AG04449 (cell line): Measurements from ENCODE around the gene SMG6.

Source experiments
- CTCF ChIA-PET: fragments of 350-600 bp; formaldehyde crosslinking; extraction: SDS; loops from one replicate; lab custom pipeline; 2021; ENCODE audit warnings: antibody characterized with exemption; lab: Yijun Ruan, JAX
- POLR2A ChIA-PET: fragments of 400-600, 350-600 bp; formaldehyde crosslinking; extraction: SDS; loops from one replicate; lab custom pipeline; 2020; ENCODE audit warnings: antibody characterized with exemption, inconsistent platforms; lab: Yijun Ruan, JAX
- DNase-seq: peaks from one replicate; pipeline ENCODE4 v3.0.0-alpha.2; 2010; ENCODE audit warnings: low read depth, low spot score
- H3K4me3 ChIP-seq: 2 replicates; pipeline ENCODE4 v1.5.1; 2011; ENCODE audit warnings: low read depth, mild to moderate bottlenecking, control low read depth, low read length
- TF ChIP-seq, protein P1 (sequence below): IDR thresholded peaks from one replicate; pipeline ENCODE4 v1.5.1; 2011; ENCODE audit warnings: mild to moderate bottlenecking, moderate library complexity, low read length, control low read depth, inconsistent platforms; ENCODE audit not compliant: insufficient read depth; ENCODE audit errors: missing control alignments

Gene SMG6

DNA sequence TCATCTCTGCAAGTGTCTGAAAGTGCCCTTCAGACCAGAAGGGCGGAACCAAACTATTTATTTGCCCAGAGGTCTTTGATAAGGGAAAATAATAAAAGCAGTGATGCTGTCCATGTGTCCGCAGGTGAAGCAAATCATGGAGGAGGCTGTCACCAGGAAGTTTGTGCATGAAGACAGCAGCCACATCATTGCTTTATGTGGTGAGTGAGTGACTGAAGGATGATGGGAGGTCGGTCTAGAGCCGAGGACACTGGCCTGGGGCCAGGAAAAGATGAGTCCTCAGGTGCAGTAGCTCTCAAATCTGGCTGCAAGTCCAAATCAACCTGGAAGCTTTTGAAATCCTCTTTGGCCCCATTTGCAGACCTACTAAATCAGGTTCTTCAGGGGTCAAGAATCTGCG is 39.8 kb upstream of the SMG6 start:
- DNase-seq = no peak
- POLR2A ChIA-PET = no interaction called here
- CTCF ChIA-PET = interaction anchor here (1.4 kb wide), 1 partner anchor 8 kb away, joined by 3 read pairs; no protein-coding TSS in a partner anchor
- H3K4me3 ChIP-seq = no peak overlapping the region
- TF ChIP-seq, protein P1, sequence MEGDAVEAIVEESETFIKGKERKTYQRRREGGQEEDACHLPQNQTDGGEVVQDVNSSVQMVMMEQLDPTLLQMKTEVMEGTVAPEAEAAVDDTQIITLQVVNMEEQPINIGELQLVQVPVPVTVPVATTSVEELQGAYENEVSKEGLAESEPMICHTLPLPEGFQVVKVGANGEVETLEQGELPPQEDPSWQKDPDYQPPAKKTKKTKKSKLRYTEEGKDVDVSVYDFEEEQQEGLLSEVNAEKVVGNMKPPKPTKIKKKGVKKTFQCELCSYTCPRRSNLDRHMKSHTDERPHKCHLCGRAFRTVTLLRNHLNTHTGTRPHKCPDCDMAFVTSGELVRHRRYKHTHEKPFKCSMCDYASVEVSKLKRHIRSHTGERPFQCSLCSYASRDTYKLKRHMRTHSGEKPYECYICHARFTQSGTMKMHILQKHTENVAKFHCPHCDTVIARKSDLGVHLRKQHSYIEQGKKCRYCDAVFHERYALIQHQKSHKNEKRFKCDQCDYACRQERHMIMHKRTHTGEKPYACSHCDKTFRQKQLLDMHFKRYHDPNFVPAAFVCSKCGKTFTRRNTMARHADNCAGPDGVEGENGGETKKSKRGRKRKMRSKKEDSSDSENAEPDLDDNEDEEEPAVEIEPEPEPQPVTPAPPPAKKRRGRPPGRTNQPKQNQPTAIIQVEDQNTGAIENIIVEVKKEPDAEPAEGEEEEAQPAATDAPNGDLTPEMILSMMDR = no peak

DNA sequence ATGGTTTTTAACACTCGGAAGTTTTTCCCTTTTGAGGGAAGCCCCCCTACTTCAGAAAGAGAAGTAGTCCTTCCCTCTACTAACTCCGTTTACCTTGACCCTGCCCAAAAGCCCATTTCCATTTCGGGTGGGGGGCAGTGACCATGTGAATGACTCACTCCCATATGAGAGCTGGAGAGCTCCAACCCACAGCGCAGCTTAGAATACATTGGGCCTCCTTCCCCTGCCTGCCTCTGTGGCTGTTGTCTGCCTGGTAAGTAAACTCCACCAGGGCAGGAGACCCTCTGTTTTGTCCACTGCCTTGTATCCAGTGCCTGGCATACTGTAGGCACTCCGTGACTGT is 34.7 kb upstream of the SMG6 start:
- peak overlapping the region; percentile 93 for H3K4me3 ChIP-seq
- TF ChIP-seq, protein P1 = no peak
- no peak for DNase-seq
- POLR2A ChIA-PET = interaction anchor here (1.1 to 1.8 kb wide), 3 partner anchors 10 to 78 kb away, joined by 3 to 6 read pairs (median 3); partner anchors contain the start of genes SMG6 and SRR
- CTCF ChIA-PET = interaction anchor here (0.5 to 5.6 kb wide), 10 partner anchors 8 to 445 kb away, joined by 3 to 28 read pairs (median 5); no protein-coding TSS in a partner anchor

DNA sequence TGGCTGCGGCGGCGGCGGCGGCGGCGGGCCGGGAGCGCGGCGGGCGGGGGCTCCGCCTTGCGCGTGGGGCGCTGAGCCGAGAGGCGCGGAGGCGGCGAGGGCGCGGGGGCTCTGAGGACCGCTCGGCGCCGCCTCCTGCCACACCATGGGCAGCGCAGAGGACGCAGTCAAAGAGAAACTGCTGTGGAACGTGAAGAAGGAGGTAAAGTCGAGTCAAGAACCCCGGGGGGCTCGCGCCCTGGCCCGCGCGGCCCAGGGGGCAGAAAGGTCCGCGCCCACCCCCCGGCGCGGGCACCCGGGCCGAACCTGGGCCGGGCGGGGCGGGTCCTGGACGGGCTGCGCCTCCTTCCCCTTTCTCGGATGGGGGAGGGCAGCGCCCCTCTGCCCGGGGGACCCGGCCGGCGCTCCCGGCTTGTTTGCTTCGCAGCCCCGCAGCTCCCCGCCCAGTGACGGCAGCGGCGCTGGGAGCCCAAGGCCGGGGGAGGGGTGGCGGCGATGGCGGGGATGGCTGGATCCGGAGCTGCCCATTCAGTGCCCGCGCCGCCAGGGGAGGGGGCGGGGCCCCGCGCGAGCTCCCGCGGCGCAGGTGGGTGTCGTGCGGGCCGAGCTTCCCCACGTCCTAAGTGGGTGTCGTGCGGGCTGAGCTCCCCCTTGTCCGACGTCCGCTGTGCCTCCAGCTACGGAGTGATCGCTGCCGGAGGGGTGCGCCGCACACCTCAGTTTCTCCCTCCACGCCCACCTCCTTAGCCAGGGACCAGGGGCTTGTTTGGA is 34.1 kb upstream of the SMG6 start:
- CTCF ChIA-PET = interaction anchor here (0.8 to 5.6 kb wide), 11 partner anchors 8 to 78 kb away, joined by 3 to 28 read pairs (median 6); no protein-coding TSS in a partner anchor
- peak overlapping the region; percentile 93 for H3K4me3 ChIP-seq
- no peak for DNase-seq
- TF ChIP-seq, protein P1 = no peak
- POLR2A ChIA-PET = interaction anchor here (1.1 to 1.8 kb wide), 3 partner anchors 10 to 78 kb away, joined by 3 to 6 read pairs (median 3); partner anchors contain the start of genes SMG6 and SRR

DNA sequence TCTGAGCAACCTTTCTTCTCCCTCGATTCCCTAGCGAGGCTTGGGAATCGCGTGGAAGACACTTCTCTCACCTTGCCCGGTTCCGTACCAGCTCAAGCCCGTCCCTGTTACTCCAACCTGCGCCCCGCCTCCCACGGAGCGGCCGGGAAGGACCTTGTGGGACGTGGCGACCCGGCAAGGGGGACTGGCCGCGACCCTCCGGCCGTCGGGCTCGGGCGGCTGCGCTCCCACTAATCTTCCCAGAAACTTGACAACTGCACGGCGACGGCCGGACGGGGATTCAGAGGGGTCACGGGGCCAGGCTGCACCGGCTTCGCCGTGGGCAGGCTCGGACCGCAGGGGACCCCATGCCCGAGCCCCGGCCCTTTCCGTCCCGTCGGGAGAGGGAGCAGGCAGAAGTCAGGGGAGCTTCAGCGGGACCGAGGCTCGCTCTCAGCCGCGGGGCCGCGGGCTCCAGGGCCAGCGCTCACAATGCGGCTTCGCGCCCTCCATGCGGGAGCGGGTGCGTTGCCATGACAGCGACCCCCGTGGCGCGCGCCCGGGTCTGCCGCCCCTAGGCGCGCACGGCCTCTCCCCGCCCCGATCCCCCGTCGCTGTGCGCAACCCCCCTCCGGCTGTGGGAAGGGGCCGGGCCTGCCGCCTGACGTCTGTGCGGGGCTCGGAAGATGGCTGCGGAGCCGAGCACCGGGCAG is 33.4 kb upstream of the SMG6 start, which contains the start of gene SGSM2:
SGSM2 (plus strand) TSS at position 650 of the 692 bp plus-strand sequence. CDS start 188 bp downstream, outside the sequence.
- DNase-seq = no peak
- CTCF ChIA-PET = interaction anchor here (0.7 to 5.6 kb wide), 18 partner anchors 9 to 297 kb away, joined by 3 to 28 read pairs (median 5); no protein-coding TSS in a partner anchor
- TF ChIP-seq, protein P1 = no peak
- H3K4me3 ChIP-seq = peak within 1 kb of the TSS; percentile 93
- POLR2A ChIA-PET = interaction anchor here (1.1 to 1.8 kb wide), 8 partner anchors 11 to 79 kb away, joined by 3 to 7 read pairs (median 4); partner anchors contain the start of genes SMG6 and SRR

DNA sequence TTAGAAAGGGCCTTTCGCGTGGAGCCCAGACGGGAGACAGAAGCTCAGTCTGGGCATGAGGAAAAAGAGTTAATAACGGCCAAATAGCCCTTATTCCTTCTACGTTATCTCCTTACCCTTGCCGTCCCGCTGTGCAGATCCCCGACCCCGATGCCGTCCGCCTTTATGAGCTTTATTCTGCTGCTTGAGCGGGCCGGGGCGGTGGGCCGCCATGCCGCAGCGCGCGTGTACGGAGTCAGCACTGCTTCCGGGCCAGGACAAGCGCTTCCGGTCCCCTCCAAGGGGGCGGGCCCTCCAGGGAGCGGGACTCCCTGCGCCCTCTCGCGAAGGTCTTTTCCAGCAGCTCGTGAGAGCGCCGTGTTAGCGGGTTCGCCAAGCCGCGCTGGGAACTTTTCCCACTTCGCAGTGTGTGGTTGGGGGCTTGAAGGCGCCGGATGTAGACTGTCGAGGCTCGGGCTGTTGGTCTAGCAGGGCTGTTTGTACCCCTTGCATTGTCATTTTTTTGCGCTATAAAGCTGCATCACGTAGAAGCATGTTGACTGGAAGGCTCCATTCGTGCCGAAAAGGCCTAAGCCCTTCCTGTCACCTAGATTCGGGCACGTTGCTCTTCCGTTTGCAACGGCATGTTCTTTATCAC is 32.7 kb upstream of the SMG6 start, which contains the start of gene TSR1:
TSR1 (minus strand) TSS at position 243 of the 637 bp plus-strand sequence; CDS start at position 213, 30 bp downstream.
- H3K4me3 ChIP-seq = peak within 1 kb of the TSS; percentile 93
- CTCF ChIA-PET = interaction anchor here (0.7 to 5.6 kb wide), 19 partner anchors 9 to 296 kb away, joined by 3 to 28 read pairs (median 5); no protein-coding TSS in a partner anchor
- POLR2A ChIA-PET = interaction anchor here (0.7 to 1.6 kb wide), 8 partner anchors 12 to 79 kb away, joined by 3 to 7 read pairs (median 4); partner anchors contain the start of genes SMG6 and SRR
- TF ChIP-seq, protein P1 = peak; percentile 58
- DNase-seq = peak; percentile 28
